Spleen (tissue), 7 donors: ENCODE measurements around the gene OR12D3.

ENCODE experiments used
- POLR2A ChIP-seq, 3 donors: fragments of 450-650 bp; IDR thresholded peaks; one replicate each; pipeline ENCODE4 v1.5.1; 2017; ENCODE audit warnings: antibody characterized with exemption in 3 of 3, mild to moderate bottlenecking in 1 of 3
- TF ChIP-seq, protein P1 (sequence below), 11 experiments: fragments of 200-600 bp in 7 of 11; fragments of 450-650 bp in 4 of 11; sonication (generic) in 4 of 11; IDR thresholded peaks in 8 of 11; conservative IDR thresholded peaks in 3 of 11; 1 replicate in 7 of 11; 2 replicates in 4 of 11; pipeline versions ENCODE4 v1.4.0 to v1.8.0; 2016 to 2021; ENCODE audit warnings: antibody characterized with exemption in 11 of 11, inconsistent platforms in 4 of 11, mild to moderate bottlenecking in 1 of 11
- donor health status: DM: no; HTN: no; CAD: no; lungs with moderate emphysema.
- donor health status: DM: no; HTN: no; CAD: no.
- donor health status: DM: no; HTN: no; CAD: no.

DNA sequence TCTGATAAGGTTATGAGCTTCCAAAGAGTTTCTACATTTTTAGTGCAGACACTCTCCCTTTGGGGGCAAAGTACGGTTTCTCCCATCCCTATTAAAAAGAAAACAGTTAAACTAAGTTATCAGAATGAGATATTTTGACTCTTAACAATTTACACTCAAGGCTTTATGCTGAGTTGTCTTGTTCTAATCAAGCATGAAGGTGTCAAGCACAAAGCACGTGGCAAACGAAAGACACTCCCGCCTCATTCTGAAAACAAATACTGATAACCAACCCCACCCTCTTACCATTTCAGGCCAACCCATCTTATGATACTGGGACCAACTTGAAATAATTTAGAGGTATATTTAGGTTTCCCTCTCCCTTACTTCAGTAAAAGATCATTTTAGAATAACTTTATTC lies 49.3 kb downstream of the OR12D3 start:
- TF ChIP-seq, protein P1, sequence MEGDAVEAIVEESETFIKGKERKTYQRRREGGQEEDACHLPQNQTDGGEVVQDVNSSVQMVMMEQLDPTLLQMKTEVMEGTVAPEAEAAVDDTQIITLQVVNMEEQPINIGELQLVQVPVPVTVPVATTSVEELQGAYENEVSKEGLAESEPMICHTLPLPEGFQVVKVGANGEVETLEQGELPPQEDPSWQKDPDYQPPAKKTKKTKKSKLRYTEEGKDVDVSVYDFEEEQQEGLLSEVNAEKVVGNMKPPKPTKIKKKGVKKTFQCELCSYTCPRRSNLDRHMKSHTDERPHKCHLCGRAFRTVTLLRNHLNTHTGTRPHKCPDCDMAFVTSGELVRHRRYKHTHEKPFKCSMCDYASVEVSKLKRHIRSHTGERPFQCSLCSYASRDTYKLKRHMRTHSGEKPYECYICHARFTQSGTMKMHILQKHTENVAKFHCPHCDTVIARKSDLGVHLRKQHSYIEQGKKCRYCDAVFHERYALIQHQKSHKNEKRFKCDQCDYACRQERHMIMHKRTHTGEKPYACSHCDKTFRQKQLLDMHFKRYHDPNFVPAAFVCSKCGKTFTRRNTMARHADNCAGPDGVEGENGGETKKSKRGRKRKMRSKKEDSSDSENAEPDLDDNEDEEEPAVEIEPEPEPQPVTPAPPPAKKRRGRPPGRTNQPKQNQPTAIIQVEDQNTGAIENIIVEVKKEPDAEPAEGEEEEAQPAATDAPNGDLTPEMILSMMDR (IDR thresholded peaks at IDR 0.05 in 8 of 11, conservative IDR thresholded peaks at IDR 0.05 in 3 of 11), result no peak
- TF ChIP-seq POLR2A (IDR thresholded peaks at IDR 0.05), result no peak
